GM23248 (cell line): Measurements from ENCODE around the gene TXNDC9. TPM values are rescaled to one million over a fixed set of nuclear protein-coding genes. Genes with fewer than 3 reads are reported as not detected.
"Not testable (repeated sequence)": the region's sequence is repeated elsewhere in the genome, so short reads cannot be mapped to it uniquely, and the experiment has no call there.

Experiments
- DNase-seq: peaks from one replicate; pipeline ENCODE4 v3.0.0-alpha.2; 2015
- H2AFZ ChIP-seq: fragments of 200-600 bp; sonication (generic); 2 replicates; pipeline ENCODE4 v1.6.1; 2016; ENCODE audit warnings: antibody characterized with exemption
- H3F3A ChIP-seq: fragments of 200-600 bp; sonication (generic); 2 replicates; pipeline ENCODE4 v1.6.1; 2016; ENCODE audit warnings: mild to moderate bottlenecking, antibody characterized with exemption, mixed run types; ENCODE audit not compliant: insufficient read depth
- H3K27ac ChIP-seq: fragments of 200-600 bp; sonication (generic); 2 replicates; pipeline ENCODE4 v1.5.1; 2016; ENCODE audit warnings: mild to moderate bottlenecking
- H3K27me3 ChIP-seq: fragments of 200-600 bp; sonication (generic); replicated peaks from 2 replicates; pipeline ENCODE4 v1.6.1; 2016; ENCODE audit warnings: mild to moderate bottlenecking; ENCODE audit not compliant: insufficient read depth
- H3K36me3 ChIP-seq: fragments of 200-600 bp; sonication (generic); 2 replicates; pipeline ENCODE4 v1.6.1; 2016; ENCODE audit warnings: low read depth, mild to moderate bottlenecking
- H3K4me1 ChIP-seq: fragments of 200-600 bp; sonication (generic); 2 replicates; pipeline ENCODE4 v1.6.1; 2016; ENCODE audit warnings: mild to moderate bottlenecking; ENCODE audit not compliant: insufficient read depth
- H3K4me2 ChIP-seq: fragments of 200-600 bp; sonication (generic); one replicate; pipeline ENCODE4 v1.6.1; 2016; ENCODE audit warnings: mild to moderate bottlenecking; ENCODE audit not compliant: unreplicated experiment
- H3K4me3 ChIP-seq: fragments of 200-600 bp; sonication (generic); 2 replicates; pipeline ENCODE4 v1.5.1; 2016; ENCODE audit warnings: mild to moderate bottlenecking
- H3K79me2 ChIP-seq: fragments of 200-600 bp; sonication (generic); 2 replicates; pipeline ENCODE4 v1.6.1; 2016; ENCODE audit warnings: mild to moderate bottlenecking; ENCODE audit not compliant: insufficient read depth
- H3K9ac ChIP-seq: fragments of 200-600 bp; sonication (generic); 2 replicates; pipeline ENCODE4 v1.6.1; 2016; ENCODE audit warnings: mild to moderate bottlenecking
- H3K9me2 ChIP-seq: fragments of 200-600 bp; sonication (generic); 2 replicates; pipeline ENCODE4 v1.6.1; 2016; ENCODE audit warnings: mixed run types, mild to moderate bottlenecking, moderate library complexity; ENCODE audit not compliant: insufficient read depth
- H3K9me3 ChIP-seq: fragments of 200-600 bp; sonication (generic); one replicate; pipeline ENCODE4 v1.6.1; 2017; ENCODE audit warnings: low read depth
- H4K20me1 ChIP-seq: fragments of 200-600 bp; sonication (generic); 2 replicates; pipeline ENCODE4 v1.6.0; 2016; ENCODE audit not compliant: insufficient read depth
- EZH2 ChIP-seq: fragments of 200-600 bp; sonication (generic); IDR thresholded peaks from 2 replicates; pipeline ENCODE4 v1.6.1; 2018; ENCODE audit warnings: antibody characterized with exemption, mild to moderate bottlenecking; ENCODE audit not compliant: insufficient read depth, poor library complexity, severe bottlenecking
- EZH2phosphoT487 ChIP-seq: fragments of 200-600 bp; sonication (generic); IDR thresholded peaks from 2 replicates; pipeline ENCODE4 v1.6.1; 2018; ENCODE audit warnings: antibody characterized with exemption, moderate library complexity, mild to moderate bottlenecking, low read depth; ENCODE audit not compliant: insufficient read depth
- WGBS, 2 experiments: methylation state at CpG; one replicate each; pipeline ENCODE4 v1.1.6; 2015 to 2017; ENCODE audit warnings: low lambda C conversion rate in 2 of 2, low coverage in 1 of 2; ENCODE audit errors: missing lambda C conversion rate in 2 of 2; 5-methylcytosine and 5-hydroxymethylcytosine counted together
- in situ Hi-C: fragments of 300-500 bp; cut with MboI; formaldehyde crosslinking; loops from 2 replicates; pipeline ENCODE4 v1.15.0; 2020
- polyA plus RNA-seq: library from polyadenylated mRNA; unstranded; fragments of >200 nt; fragmentation: Nextera tagmentation; extraction: Ambion mirVana; gene quantifications from 2 replicates; pipeline ENCODE4 v1.2.1, GENCODE V29; 2016
- total RNA-seq: library from RNA; depleted of rRNA; stranded (reverse); fragments of >200 nt; shearing (Covaris generic); gene quantifications from 2 replicates; pipeline ENCODE4 v1.2.3, GENCODE V29; 2014

Gene TXNDC9
- total and polyA plus RNA-seq, 2 experiments from 2014 or later, result 75.1 to 92.6 TPM

DNA sequence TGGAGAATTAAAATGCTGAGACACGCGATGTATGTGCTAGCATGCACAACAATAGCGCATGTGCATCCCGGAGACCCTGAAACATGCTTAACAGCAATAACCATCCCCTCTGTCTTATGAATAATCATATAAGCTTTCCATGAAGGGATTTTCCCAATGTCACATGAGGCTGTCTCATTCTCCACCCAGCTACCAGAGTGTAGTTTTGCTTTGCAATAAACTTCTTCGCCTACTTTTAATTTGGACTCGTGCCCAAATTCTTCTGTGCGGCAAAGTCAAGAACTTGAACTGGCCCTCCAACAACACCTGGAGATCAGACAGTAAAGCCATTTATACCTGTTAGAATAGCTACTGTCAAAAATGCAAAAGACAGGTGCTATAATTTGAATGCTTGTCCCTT, 50.6 kb downstream of the TXNDC9 start:
- 97 to 98% methylated on average over 7 of the region's 7 CpGs for WGBS, 2 experiments
- Histone ChIP-seq H3K4me1 (no peaks in the 10 kb centered on the region), H4K20me1 (no peaks in the 10 kb centered on the region), H3K27ac (no peak overlapping the region), H3K9ac (no peak overlapping the region), H3F3A (no peaks in the 10 kb centered on the region), H2AFZ (no peak overlapping the region), H3K9me3 (no peaks in the 10 kb centered on the region), H3K9me2 (no peaks in the 10 kb centered on the region), H3K79me2 (no peaks in the 10 kb centered on the region), H3K36me3 (no peaks in the 10 kb centered on the region), H3K4me3 (no peak overlapping the region), H3K27me3 (no peaks in the 10 kb centered on the region), H3K4me2 (no peak overlapping the region)
- no peak for DNase-seq
- in situ Hi-C loops, result no loop called here
- TF ChIP-seq EZH2 (no peak), EZH2phosphoT487 (no peak)

DNA sequence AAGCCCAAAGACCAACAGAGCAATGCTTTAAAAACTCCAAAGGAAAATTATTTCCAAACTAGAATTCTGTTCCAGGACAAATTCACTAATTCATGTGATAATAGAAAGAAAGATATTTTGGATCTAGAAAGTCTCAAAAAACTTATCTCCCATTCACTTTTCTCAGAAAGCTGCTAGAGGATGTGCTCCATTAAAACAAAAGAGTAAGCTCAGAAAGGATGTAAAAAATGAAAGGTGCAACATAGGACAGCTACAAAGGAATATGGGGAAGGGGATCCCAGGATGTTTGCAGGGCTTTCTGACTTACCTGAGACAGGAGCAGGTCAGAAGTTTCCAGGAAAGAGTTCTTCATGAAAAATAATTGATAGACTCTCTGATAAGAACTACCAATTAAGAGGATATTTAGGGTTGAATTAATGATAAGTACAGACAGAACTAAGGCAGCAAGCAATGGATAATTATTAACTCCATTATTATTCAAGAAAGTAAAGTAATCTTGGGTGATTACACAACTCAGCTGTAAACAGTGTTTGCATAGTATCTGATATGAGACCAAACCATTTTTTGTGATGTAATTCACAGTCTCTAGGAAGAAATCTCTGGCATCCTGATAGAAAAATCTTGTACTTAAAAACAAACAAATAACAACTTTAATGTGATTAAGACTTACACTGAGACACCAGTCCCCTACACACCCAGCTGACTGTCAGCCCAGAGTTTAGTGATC, 56.0 kb downstream of the TXNDC9 start:
- peaks cover 9% of the 10 kb centered on the region for H3F3A ChIP-seq
- no peaks in the 10 kb centered on the region for H3K9me3 ChIP-seq
- no peak overlapping the region for H2AFZ ChIP-seq
- DNase-seq, result peak; percentile 4
- H3K36me3 ChIP-seq, result no peaks in the 10 kb centered on the region
- no peaks in the 10 kb centered on the region for H3K9me2 ChIP-seq
- H3K4me3 ChIP-seq, result no peak overlapping the region
- H3K27me3 ChIP-seq, result no peaks in the 10 kb centered on the region
- H3K4me1 ChIP-seq, result peaks cover 7% of the 10 kb centered on the region; the same call in 1 of the 2 replicates
- no peak for TF ChIP-seq EZH2
- no peak for TF ChIP-seq EZH2phosphoT487
- H3K27ac ChIP-seq, result no peak overlapping the region
- in situ Hi-C loops, result no loop called here
- no peaks in the 10 kb centered on the region for H3K79me2 ChIP-seq
- no peak overlapping the region for H3K9ac ChIP-seq
- H4K20me1 ChIP-seq, result no peaks in the 10 kb centered on the region
- no peak overlapping the region for H3K4me2 ChIP-seq

DNA sequence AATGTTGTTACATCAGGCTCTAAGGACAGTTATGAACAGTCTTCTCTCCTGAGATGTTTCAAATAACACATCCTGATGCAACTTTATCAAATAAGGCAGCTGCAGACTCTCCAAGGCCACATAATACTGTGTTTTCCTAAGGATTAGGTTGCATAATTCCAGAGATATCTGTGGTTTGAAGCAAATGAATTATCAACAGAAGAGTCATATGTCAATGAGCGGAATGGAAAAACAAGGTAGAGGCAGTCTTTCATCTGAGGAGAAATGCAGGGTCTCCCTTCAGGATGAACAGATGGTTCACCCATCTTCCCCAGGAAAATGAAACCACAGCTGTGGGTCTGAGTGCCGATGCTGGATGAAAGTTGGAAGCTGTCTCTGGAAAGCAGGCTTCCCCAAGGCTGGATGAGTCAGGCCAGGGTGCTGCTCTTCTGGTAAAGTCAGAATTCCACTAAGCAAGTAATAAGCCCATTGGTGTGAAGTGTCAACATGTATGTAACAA, 57.3 kb downstream of the TXNDC9 start:
- peak overlapping the region; percentile 63 for H3K4me3 ChIP-seq
- in situ Hi-C loops, result no loop called here

DNA sequence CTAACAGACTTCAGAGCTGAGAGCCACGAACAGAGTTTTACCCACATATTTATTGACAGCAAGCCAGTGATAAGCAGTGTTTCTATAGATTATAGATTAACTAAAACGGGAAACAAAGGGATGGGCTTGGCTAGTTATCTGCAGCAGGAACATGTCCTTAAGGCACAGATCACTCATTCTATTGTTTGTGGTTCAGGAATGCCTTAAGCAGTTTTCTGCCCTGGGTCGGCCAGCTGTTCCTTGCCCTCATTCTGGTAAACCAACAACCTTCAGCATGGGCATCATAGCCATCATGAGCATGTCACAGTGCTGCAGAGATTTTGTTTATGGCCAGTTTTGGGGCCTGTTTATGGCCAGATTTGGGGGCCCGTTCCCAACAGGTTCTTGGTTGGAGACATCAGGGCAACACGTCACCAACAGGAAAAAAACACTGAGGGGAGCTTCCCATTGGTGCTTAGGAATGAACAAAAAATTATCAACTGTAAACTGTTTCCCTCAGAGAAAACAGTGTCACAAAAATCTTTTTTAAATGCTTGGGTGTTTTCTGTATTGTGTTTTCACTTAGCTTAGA, 57.9 kb downstream of the TXNDC9 start:
- H3K36me3 ChIP-seq, H3K9me3 ChIP-seq, H3K27me3 ChIP-seq, DNase-seq, in situ Hi-C loops, H3K9me2 ChIP-seq, H3K4me1 ChIP-seq, H4K20me1 ChIP-seq, H3K79me2 ChIP-seq, H3F3A ChIP-seq: not testable (repeated sequence)
- Histone ChIP-seq H3K4me2 (peak overlapping the region; percentile 75), H3K4me3 (peak overlapping the region; percentile 63), H3K27ac (peak overlapping the region; percentile 63), H3K9ac (peak overlapping the region; percentile 31; the same call in 1 of the 2 replicates), H2AFZ (peak overlapping the region; percentile 70)
- 77 to 83% methylated on average over 5 of the region's 5 CpGs for WGBS, 2 experiments

More for the DNA sequence above, 57.3 kb downstream of the TXNDC9 start:
- Histone ChIP-seq H3K27ac (peak overlapping the region; percentile 63), H3K9me2 (no peaks in the 10 kb centered on the region), H2AFZ (peak overlapping the region; percentile 70), H3K9me3 (no peaks in the 10 kb centered on the region), H3K4me1 (peaks cover 7% of the 10 kb centered on the region; the same call in 1 of the 2 replicates), H3K27me3 (no peaks in the 10 kb centered on the region), H3K36me3 (no peaks in the 10 kb centered on the region), H3K4me2 (peak overlapping the region; percentile 75), H3K79me2 (no peaks in the 10 kb centered on the region), H3F3A (peaks cover 9% of the 10 kb centered on the region), H3K9ac (peak overlapping the region; percentile 31; the same call in 1 of the 2 replicates), H4K20me1 (no peaks in the 10 kb centered on the region)
- DNase-seq, result peak; percentile 87
- TF ChIP-seq EZH2, result no peak
- TF ChIP-seq EZH2phosphoT487, result no peak
- 39 to 49% methylated on average over 2 of the region's 2 CpGs for WGBS, 2 experiments
